GM18909 (cell line): ENCODE measurements around the gene ATF7.
"Not testable (repeated sequence)": the region's sequence is repeated elsewhere in the genome, so short reads cannot be mapped to it uniquely, and the experiment has no call there.

Source experiments
- ATAC-seq: cut with Tn5 transposase; IDR thresholded peaks from one replicate; pipeline ENCODE4 v1.9.1; 2021; ENCODE audit warnings: mild to moderate bottlenecking; ENCODE audit not compliant: unreplicated experiment, poor library complexity

The ATF7 gene

DNA sequence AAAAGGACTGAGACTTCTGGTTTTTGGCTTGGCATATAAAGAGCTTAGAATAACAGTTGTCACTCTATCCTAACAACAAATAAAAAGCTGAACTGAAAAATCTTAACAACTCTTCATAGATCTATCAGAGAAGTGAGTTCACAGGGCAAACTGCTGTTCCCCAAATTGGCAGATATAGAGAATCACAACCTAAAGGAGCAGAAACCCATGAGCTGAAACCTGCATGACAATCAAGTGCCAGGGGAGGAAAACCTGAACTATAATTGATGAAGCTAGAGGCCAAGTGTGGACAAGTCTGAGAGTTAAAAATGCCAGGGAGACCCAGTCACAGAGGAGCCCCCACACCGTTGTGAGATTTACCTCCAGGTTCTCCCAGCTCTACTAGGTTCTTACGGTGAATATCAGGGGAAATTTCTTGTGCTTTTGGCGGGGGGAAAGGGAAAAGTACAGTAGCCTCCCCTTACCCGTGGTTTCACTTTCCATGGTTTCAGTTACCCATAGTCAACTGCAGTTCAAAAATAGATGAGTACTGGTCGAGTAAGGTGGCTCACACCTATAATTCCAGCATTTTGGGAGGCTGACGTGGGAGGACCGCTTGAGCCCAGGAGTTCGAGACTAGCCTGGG is 53.9 kb downstream of the ATF7 start:
- ATAC-seq, result no peak

DNA sequence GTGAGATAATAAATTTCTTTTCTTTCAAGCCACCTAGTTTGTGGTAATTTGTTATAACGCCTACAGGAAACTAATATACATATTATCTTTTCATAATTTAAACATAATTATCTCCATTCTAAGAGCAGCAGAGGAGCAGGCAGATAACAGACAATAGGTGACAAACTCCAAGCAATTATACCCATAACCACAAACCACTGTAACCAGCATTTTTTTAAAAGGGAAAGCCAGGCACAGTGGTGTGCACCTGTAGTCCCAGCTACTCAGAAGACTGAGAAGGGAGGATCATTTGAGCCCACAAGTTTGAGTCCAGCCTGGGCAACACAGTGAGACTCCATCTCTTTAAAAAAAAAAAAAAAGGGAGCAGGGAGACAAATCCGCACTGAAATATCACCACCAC is 54.9 kb downstream of the ATF7 start:
- ATAC-seq, result no peak

DNA sequence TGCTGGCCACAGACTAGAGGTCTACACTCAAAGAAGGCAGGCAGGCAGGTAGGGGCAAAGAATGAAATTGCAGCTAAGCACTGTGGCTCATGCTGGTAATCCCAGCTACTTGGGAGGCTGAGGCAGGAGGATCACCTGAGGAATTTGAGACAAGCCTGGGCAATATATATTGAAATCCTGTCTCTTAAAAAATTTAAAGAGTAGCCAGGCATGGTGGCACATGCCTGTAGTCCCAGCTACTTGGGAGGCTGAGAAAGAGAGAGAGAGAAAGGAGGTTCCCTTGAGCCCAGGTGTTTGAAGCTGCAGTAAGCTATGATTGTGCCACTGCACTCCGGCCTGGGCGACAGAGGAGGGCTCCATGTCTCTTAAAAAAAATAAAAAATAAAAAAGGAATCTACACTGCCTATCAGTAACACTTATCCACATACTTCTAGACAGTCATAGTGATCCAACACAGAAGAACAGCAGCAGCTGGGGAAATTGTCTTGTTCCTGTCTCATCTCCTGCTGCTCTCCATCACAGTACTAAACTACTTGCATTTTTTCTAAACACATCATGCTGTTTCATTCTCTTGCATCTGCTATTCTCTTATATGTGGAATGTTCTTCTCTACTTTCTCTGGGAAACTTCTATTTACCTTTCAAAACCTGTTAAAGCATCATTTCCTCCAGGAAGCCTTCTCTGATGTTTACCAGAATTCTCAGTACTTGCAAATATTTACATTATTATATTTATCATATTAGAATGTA is 57.2 kb downstream of the ATF7 start:
- no peak for ATAC-seq

GRCh38 chr12:53567961-53568808 is 58.0 kb downstream of the ATF7 start:
- no peak for ATAC-seq

DNA sequence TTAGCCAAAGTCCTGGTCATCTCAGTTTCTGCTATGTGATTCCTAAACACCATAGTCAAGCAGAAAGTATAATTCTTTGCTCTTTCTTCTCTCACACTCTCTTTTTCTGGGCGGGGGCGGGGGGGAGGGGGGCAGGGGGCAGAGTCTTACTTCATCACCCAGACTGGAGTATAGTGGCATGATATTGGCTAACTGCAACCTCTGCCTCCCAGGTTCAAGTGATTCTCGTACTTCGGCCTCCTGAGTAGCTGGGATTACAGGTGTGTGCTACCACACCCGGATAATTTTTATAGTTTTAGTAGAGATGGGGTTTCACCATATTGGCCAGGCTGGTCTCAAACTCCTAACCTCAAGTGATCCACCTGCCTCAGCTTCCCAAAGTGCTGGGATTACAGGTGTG is 60.8 kb downstream of the ATF7 start:
- not testable (repeated sequence) for ATAC-seq

- ATAC-seq, result no peak
Observed at GRCh38 chr12:53564941-53565340, 61.2 kb downstream of the ATF7 start.

DNA sequence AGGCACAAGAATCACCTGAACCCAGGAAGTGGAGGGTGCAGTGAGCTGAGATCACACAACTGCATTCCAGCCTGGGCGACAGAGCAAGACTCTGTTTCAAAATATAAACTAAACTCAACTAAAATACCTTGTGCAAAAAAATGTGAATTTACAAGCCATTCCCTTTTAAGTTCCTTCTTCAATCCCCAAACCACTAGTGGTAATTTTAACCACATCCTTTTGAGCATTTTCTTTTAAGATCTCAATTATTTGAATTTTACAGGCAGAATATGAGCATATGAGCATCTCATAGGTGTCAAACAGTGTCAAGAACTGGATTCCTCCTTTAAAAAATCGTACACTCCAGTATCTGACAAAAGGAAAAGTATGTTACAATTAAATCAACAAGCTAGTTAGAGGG is 61.9 kb downstream of the ATF7 start:
- ATAC-seq, result no peak

DNA sequence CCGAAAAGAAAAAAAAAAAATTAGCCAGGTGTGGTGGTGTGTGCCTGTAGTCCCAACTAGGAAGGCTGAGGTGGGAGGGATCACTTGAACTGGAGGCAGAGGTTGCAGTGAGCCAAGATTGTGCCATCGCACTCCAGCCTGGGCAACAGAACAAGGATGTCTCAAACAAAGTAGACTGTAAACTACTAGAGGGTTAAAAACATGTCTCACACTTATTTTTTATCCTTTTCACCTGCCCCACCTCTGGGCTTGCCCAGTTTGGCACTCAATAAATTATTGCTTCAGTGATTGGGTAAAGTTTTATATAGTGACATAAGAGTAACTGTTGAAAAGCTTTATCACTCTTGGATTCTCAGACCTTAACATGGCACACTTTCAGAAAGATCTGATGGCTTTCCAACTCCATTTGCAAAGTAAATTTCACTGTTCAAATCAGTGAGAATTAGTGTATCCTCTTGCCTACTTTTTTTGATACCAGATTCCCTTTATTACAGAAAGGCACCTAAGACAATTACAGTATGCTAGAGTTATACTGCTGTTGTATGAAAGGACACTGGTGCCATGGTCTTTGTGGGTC is 62.6 kb downstream of the ATF7 start:
- ATAC-seq, result no peak

- ATAC-seq, result no peak
Observed at GRCh38 chr12:53561590-53561953, 64.6 kb downstream of the ATF7 start.

GRCh38 chr12:53560912-53561589 is 65.1 kb downstream of the ATF7 start:
- no peak for ATAC-seq

GRCh38 chr12:53560351-53560750 is 65.8 kb downstream of the ATF7 start:
- no peak for ATAC-seq

- no peak for ATAC-seq
Observed at GRCh38 chr12:53558631-53559030, 67.6 kb downstream of the ATF7 start.

DNA sequence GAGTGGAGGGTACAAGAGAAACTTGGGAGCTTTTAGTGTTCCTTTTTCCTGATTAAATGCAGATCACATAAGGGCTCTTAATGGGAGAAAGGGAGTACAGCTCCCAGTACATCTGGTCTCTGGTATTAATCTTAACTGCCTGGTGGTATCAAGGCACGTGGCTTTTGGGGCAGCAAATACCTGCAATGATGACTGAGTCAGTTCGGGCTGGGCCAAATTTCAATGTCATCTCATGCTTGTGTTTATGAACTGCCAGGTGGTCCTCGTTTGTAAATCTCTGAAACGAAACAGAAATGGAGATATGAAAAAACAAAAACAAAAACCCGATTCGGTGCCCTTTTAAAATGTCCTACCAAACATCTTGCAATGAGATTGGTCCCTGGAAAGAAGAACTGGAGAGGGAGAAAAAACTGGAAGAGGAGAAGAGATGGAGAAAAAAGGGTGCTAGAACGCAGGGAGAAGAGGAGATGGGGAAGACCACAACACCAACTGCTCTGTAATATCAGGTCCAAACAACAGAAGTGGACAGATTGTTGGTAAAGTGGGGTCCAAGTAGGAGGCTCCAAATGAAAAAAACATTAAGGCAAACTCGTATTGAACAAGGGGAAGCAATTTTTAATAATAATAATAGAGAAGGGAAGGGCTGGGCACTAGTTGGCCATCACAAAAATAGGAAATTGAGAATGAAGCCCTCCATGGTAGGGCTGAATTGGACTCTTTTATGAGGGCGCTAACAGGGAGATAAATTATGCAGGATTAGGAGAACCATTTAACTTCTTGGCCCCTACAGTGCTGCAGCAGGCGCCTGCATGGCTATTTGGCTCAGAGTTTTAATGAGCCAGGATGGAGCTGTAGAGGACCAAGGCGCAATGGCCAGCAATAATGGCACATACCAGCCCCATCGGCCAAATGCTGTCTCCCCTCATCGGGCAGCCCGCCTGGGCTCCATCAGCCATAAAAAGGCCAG is 73.5 kb downstream of the ATF7 start:
- no peak for ATAC-seq

DNA sequence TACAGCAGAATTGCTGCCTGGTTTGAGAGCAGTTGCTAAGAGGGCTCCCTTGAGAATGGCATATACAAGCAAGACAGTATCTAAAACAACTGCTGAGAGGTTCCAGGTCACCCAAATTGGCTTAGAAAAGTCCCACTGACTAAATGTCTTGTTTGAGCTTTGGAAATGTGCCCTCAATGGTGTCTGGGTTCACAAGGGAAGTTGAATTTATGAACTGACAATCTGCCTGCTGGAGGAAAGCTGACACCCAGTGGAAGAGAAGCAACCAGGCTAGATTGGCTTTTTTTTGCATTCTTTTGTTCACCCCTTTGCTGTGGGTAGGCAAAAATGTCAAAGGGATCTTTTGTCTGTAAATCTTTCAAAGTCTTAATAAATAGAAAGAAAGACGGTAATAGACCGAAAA is 74.3 kb downstream of the ATF7 start:
- no peak for ATAC-seq

DNA sequence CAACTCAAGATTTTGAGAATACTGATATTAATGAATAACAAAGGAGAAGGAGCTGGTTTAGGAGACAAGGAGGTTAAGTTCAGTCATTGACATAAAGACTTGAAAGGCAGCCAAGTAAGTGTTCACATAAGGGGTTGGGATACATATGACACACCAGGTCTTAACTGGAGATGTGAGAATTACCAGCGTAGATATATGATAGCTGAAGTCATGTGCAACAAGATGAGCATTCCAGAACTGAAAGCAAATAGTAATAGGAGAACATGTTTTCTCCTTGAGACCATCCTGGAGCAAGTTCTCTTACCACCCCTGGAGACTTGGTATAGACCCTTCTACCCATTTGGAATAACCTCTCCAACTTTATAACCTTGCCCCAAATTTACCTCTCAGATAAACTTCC is 75.6 kb downstream of the ATF7 start:
- no peak for ATAC-seq

DNA sequence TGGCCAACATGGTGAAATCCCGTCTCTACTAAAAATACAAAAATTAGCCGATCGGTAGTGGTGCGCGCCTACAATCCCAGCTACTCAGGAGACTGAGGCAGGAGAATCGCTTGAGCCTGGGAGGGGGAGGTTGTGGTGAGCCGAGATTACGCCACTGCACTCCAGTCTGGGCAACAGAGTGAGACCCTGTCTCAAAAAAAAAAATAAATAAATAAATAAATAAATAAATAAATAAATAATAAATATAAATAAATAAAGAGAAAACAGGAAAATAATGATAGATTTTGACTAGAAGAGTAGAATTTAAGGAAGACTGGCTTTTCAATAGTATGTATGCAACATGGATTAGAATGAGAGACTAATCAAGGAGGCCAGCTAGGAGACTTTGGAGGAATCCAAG is 76.1 kb downstream of the ATF7 start:
- ATAC-seq, result not testable (repeated sequence)

GRCh38 chr12:53548354-53548753 is 77.8 kb downstream of the ATF7 start:
- ATAC-seq, result not testable (repeated sequence)

DNA sequence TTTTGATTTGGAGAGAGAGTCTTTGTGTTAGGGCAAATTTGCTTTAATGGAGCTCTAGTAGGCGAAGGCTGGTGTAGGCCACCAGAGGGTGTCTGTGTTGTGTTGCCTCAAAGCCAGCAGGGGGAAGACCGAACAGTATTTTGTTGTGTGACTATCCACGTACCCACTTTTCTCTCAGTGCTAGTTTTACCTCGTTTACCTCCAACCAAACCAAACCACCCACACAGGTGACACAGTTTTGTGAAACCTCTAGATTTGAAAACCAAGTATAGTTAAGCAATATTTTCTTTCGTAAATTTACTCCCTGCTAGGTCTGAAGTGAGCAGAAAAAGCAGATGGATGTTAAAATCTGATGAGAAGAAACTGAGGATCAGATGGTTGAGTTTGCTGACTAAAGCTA is 82.6 kb downstream of the ATF7 start:
- peak; percentile 63 for ATAC-seq

GRCh38 chr12:53539526-53539925 is 86.7 kb downstream of the ATF7 start:
- ATAC-seq, result no peak
